Kidney epithelial cell (primary cell): ENCODE results near the gene NR4A1. TPM values are rescaled to one million over a fixed set of nuclear protein-coding genes. Genes with fewer than 3 reads are reported as not detected.

ENCODE experiments used
- DNase-seq: peaks from one replicate; pipeline ENCODE4 v3.0.0-alpha.2; 2010; ENCODE audit warnings: low read depth
- H3K27me3 ChIP-seq: 2 replicates; pipeline ENCODE4 v1.6.0; 2011; ENCODE audit warnings: low read length; ENCODE audit not compliant: control insufficient read depth, insufficient read depth
- H3K36me3 ChIP-seq: 2 replicates; pipeline ENCODE4 v1.5.1; 2011; ENCODE audit warnings: low read length; ENCODE audit not compliant: control insufficient read depth, insufficient read depth
- H3K4me3 ChIP-seq: 2 replicates; pipeline ENCODE4 v1.5.1; 2011; ENCODE audit warnings: low read depth, mild to moderate bottlenecking, control low read depth, low read length
- CTCF ChIP-seq: IDR thresholded peaks from 2 replicates; pipeline ENCODE4 v1.5.1; 2011; ENCODE audit warnings: mild to moderate bottlenecking, moderate library complexity, low read length, control low read depth, inconsistent platforms; ENCODE audit not compliant: insufficient read depth, poor library complexity, severe bottlenecking
- total RNA-seq: library from RNA; depleted of rRNA; stranded (reverse); fragments of >200 nt; gene quantifications from 2 replicates; pipeline ENCODE4 v1.2.3, GENCODE V29; 2015

Gene NR4A1
- total RNA-seq, 1 donor from 2014 or later: 9.2 TPM

GRCh38 chr12:52029685-52030084 is 21.6 kb upstream of the NR4A1 start:
- no peak for DNase-seq
- TF ChIP-seq CTCF: no peak
- Histone ChIP-seq H3K4me3 (no peak overlapping the region), H3K27me3 (no peaks in the 10 kb centered on the region), H3K36me3 (no peaks in the 10 kb centered on the region)

- Histone ChIP-seq H3K4me3 (peak overlapping the region; percentile 18), H3K36me3 (no peaks in the 10 kb centered on the region), H3K27me3 (peaks cover 5% of the 10 kb centered on the region)
- no peak for TF ChIP-seq CTCF
- no peak for DNase-seq
Measured at GRCh38 chr12:52032446-52032803, 18.8 kb upstream of the NR4A1 start.

GRCh38 chr12:52032804-52033445 is 18.3 kb upstream of the NR4A1 start:
- Histone ChIP-seq H3K4me3 (peak overlapping the region; percentile 32), H3K27me3 (peaks cover 5% of the 10 kb centered on the region), H3K36me3 (no peaks in the 10 kb centered on the region)
- DNase-seq: peak; percentile 86
- no peak for TF ChIP-seq CTCF

GRCh38 chr12:52033446-52034140 is 17.6 kb upstream of the NR4A1 start:
- H3K36me3 ChIP-seq: no peaks in the 10 kb centered on the region
- no peak for DNase-seq
- TF ChIP-seq CTCF: no peak
- H3K27me3 ChIP-seq: peaks cover 5% of the 10 kb centered on the region
- H3K4me3 ChIP-seq: peak overlapping the region; percentile 32

GRCh38 chr12:52035190-52035589 is 16.1 kb upstream of the NR4A1 start:
- no peak for TF ChIP-seq CTCF
- DNase-seq: no peak

GRCh38 chr12:52035926-52036325 is 15.3 kb upstream of the NR4A1 start:
- H3K27me3 ChIP-seq: peaks cover 5% of the 10 kb centered on the region
- TF ChIP-seq CTCF: no peak
- no peak for DNase-seq
- H3K4me3 ChIP-seq: no peak overlapping the region
- no peaks in the 10 kb centered on the region for H3K36me3 ChIP-seq

More at GRCh38 chr12:52035190-52035589, 16.1 kb upstream of the NR4A1 start:
- Histone ChIP-seq H3K27me3 (peaks cover 5% of the 10 kb centered on the region), H3K4me3 (no peak overlapping the region), H3K36me3 (no peaks in the 10 kb centered on the region)
